Gastrocnemius medialis (tissue), 4 donors: ENCODE data around the gene HOXA6. TPM values are rescaled to one million over a fixed set of nuclear protein-coding genes. Genes with fewer than 3 reads are reported as not detected.

Experiments used
- ATAC-seq, 2 donors: fragments of 150-250 bp; one replicate each; pipeline ENCODE4 v1.9.1; 2016
- DNase-seq, 2 donors: peaks; one replicate each; pipeline ENCODE4 v3.0.0-alpha.2; 2019
- H3K27ac ChIP-seq, 4 donors: fragments of 200-600 bp; sonication (generic); 1 replicate in 1 of 4; 2 replicates in 3 of 4; pipeline ENCODE4 v1.5.1; 2016 to 2018; ENCODE audit warnings: mild to moderate bottlenecking in 2 of 4, moderate library complexity in 1 of 4
- H3K27me3 ChIP-seq, 3 donors: fragments of 200-600 bp; sonication (generic) in 2 of 3; 1 replicate in 1 of 3; 2 replicates in 2 of 3; pipeline versions ENCODE4 v1.5.1 to v1.6.0; 2016 to 2019; ENCODE audit warnings: mild to moderate bottlenecking in 1 of 3, moderate library complexity in 1 of 3
- H3K36me3 ChIP-seq, 2 donors: fragments of 200-600 bp; sonication (generic) in 1 of 2; one replicate each; pipeline ENCODE4 v1.5.1; 2017 to 2018
- H3K4me1 ChIP-seq, 2 donors: fragments of 200-600 bp; sonication (generic) in 1 of 2; one replicate each; pipeline ENCODE4 v1.5.1; 2016 to 2017; ENCODE audit warnings: mild to moderate bottlenecking in 2 of 2
- H3K4me3 ChIP-seq, 4 donors: fragments of 200-600 bp; sonication (generic) in 3 of 4; 1 replicate in 1 of 4; 2 replicates in 3 of 4; pipeline ENCODE4 v1.5.1; 2016 to 2019; ENCODE audit warnings: mild to moderate bottlenecking in 2 of 4
- H3K9me3 ChIP-seq, 3 donors: fragments of 200-600 bp; sonication (generic) in 2 of 3; 1 replicate in 1 of 3; 2 replicates in 2 of 3; pipeline ENCODE4 v1.5.1; 2016 to 2019
- POLR2A ChIP-seq, 2 donors: fragments of 450-650 bp; IDR thresholded peaks; one replicate each; pipeline ENCODE4 v1.6.1; 2017; ENCODE audit warnings: antibody characterized with exemption in 2 of 2, mild to moderate bottlenecking in 2 of 2, moderate library complexity in 2 of 2
- in situ Hi-C, 4 donors: fragments of 200-750 bp; cut with MboI; loops; one replicate each; pipeline versions ENCODE4 v1.15.0 to v1.8.0; 2017; ENCODE audit warnings: low sequenced_read_pairs in 4 of 4
- intact Hi-C: fragments of 100-400 bp; cut with DNase I; formaldehyde crosslinking; loops from one replicate; pipeline ENCODE4 v1.15.1; 2023; ENCODE audit warnings: low total_unique reads
- total RNA-seq, 4 donors: library from RNA; depleted of rRNA; stranded (reverse); fragments of >200 nt; gene quantifications; one replicate each; pipeline versions ENCODE4 v1.1.0 to v1.2.3, GENCODE V29; 2016
- TF ChIP-seq, protein P1 (sequence below), 5 experiments: fragments of 450-650 bp in 3 of 5; fragments of 200-600 bp in 2 of 5; sonication (generic) in 2 of 5; IDR thresholded peaks in 4 of 5; conservative IDR thresholded peaks in 1 of 5; 1 replicate in 4 of 5; 2 replicates in 1 of 5; pipeline ENCODE4 v1.5.1; 2016 to 2019; ENCODE audit warnings: antibody characterized with exemption in 5 of 5, mild to moderate bottlenecking in 3 of 5, moderate library complexity in 3 of 5

Gene HOXA6
- total RNA-seq, 4 donors from 2014 or later: 2.6 to 5.6 (median 4.2) TPM

DNA sequence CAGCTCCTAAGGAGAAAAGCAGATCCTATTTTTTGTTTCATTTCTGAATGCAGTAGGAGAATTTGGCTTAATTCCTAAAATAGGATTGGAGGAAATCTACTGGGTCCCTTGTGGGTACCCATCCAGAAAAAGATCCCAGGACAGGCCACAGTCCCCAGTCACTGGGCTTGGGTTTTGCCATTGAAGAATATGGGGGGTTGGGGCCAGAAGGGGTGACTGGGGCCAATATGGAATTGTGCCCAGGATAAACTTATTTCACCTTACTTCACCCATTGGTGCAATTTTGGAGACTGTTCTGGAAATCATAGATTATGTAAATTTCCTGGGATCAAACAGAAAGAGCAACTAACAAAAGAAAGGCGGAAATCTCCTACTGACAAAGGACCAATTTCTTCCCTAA lies 9.1 kb downstream of the HOXA6 start:
- Histone ChIP-seq H3K4me3 (no peak overlapping the region), H3K9me3 (no peaks in the 10 kb centered on the region), H3K4me1 (peaks cover 39% of the 10 kb centered on the region in 2 donors), H3K27ac (peak overlapping the region in 3 of 4 donors; percentile 25 to 95 (median 32)), H3K36me3 (no peaks in the 10 kb centered on the region), H3K27me3 (no peaks in the 10 kb centered on the region)
- in situ Hi-C loops: no loop called here
- intact Hi-C loops: no loop called here
- TF ChIP-seq, protein P1, sequence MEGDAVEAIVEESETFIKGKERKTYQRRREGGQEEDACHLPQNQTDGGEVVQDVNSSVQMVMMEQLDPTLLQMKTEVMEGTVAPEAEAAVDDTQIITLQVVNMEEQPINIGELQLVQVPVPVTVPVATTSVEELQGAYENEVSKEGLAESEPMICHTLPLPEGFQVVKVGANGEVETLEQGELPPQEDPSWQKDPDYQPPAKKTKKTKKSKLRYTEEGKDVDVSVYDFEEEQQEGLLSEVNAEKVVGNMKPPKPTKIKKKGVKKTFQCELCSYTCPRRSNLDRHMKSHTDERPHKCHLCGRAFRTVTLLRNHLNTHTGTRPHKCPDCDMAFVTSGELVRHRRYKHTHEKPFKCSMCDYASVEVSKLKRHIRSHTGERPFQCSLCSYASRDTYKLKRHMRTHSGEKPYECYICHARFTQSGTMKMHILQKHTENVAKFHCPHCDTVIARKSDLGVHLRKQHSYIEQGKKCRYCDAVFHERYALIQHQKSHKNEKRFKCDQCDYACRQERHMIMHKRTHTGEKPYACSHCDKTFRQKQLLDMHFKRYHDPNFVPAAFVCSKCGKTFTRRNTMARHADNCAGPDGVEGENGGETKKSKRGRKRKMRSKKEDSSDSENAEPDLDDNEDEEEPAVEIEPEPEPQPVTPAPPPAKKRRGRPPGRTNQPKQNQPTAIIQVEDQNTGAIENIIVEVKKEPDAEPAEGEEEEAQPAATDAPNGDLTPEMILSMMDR (IDR thresholded peaks at IDR 0.05 in 4 of 5, conservative IDR thresholded peaks at IDR 0.05 in 1 of 5): no peak
- TF ChIP-seq POLR2A (IDR thresholded peaks at IDR 0.05): no peak
- DNase-seq (no peak), ATAC-seq (no peak)

DNA sequence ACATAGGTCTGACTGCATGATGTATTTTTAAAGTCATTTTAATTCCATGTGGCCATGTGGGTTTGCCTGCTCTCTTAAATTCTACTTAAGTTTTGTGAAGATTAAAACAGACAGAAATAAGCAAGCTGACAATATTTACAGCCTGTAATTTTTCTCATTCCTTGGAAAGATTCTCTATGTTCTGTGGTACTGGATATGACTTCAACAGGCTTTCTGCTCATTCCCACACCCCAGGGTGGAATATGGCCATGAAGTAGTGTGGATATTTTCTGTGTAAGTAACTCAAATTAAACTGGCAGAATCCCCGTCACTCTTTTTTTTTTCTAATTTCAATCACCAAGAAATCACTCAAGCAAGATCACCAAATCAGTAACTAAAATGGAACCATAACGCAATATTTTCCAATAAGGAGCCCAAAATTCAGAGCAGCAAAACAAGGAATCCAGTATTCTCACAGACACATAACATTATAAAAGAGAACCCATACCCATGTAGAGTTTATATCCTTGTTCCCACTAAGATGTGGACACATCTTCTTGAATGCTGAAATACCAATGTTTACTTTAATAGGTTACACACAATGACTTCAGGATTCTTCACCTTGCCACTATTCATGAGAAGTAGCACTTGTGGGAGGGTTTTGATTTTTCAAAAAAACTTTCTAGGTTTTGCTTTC lies 9.8 kb downstream of the HOXA6 start:
- Histone ChIP-seq H3K9me3 (no peaks in the 10 kb centered on the region), H3K4me3 (no peak overlapping the region), H3K27ac (peak overlapping the region; percentile 9 to 95 (median 42)), H3K4me1 (peaks cover 41% of the 10 kb centered on the region in 2 donors), H3K36me3 (no peaks in the 10 kb centered on the region), H3K27me3 (no peaks in the 10 kb centered on the region)
- DNase-seq (no peak), ATAC-seq (no peak)
- in situ Hi-C loops: no loop called here
- TF ChIP-seq, protein P1 (IDR thresholded peaks at IDR 0.05 in 4 of 5, conservative IDR thresholded peaks at IDR 0.05 in 1 of 5): no peak
- TF ChIP-seq POLR2A (IDR thresholded peaks at IDR 0.05): no peak
- intact Hi-C loops: no loop called here

DNA sequence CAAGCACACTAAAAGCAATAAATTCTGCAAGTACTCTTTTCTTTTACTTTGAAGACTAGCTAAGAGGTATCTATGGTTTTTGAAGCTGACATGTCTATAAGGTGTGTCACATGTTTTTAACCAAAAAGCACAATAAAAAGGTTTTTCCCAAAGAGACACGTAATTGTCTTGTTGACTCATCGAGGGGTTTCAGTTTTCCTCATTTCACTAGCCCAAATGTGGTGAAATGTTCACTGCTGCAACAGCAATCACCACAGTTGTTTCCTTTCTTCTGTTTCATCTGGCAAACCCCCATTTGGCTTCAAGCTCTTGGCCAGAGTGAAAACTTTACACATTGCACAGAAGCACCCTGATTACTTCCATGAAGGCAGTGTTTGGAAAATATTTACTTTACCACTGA lies 13.2 kb downstream of the HOXA6 start:
- DNase-seq (peak in 1 of 2 donors; percentile 78), ATAC-seq (peak; percentile 51 to 75)
- Histone ChIP-seq H3K27me3 (no peaks in the 10 kb centered on the region), H3K36me3 (no peaks in the 10 kb centered on the region), H3K27ac (peak overlapping the region; percentile 70 to 95 (median 78)), H3K4me3 (peak overlapping the region in 1 of 4 donors; percentile 3), H3K4me1 (peaks cover 45 to 51% of the 10 kb centered on the region in 2 donors), H3K9me3 (no peaks in the 10 kb centered on the region)
- no peak for TF ChIP-seq POLR2A (IDR thresholded peaks at IDR 0.05)
- TF ChIP-seq, protein P1 (IDR thresholded peaks at IDR 0.05 in 4 of 5, conservative IDR thresholded peaks at IDR 0.05 in 1 of 5): no peak
- in situ Hi-C loops: no loop called here
- intact Hi-C loops: loop anchor here (2.0 to 5.0 kb wide), 2 partner anchors 33 to 280 kb away; partner anchors contain the start of gene HOXA9

DNA sequence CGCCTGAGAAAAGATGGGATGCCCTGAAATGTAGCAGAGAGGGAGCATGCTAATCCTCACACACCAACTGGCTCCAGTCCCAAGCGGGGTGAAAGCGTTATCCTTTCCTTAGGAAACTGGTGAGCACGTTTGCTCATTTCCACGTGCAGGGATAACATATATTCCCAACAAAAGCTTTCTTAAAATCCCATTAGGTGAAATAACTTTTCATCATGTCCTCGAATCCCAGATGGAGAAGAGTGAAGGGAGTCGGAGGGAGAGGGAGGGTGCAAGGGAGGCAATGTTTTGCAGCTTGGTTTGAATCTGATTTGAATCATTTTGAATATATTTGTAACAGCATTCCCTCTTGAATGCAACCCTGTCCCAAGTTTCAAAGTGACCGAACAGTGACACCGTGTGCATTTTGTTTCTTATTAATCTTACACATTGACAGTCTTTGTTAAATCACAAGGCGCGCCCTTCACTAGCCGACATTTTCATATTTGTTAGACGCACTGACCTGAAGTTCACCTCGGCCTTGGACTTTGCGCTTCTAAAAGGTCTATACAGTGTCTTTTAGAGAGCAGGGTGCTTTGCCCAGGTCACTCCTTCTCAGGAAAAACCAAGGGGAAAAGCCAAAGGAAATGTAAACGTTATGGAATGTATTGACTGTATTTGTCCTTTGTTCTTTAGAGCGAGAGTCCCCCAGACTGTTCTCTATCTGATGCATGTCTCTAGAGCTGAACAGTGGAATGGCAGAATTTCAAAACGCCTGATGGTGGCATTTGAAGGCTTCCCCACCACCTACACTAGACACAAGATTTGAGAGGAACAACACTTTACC lies 14.0 kb downstream of the HOXA6 start:
- Histone ChIP-seq H3K4me3 (peak overlapping the region in 1 of 4 donors; percentile 3), H3K27ac (peak overlapping the region; percentile 70 to 95 (median 78)), H3K36me3 (no peaks in the 10 kb centered on the region), H3K9me3 (no peaks in the 10 kb centered on the region), H3K27me3 (no peaks in the 10 kb centered on the region), H3K4me1 (peaks cover 52 to 58% of the 10 kb centered on the region in 2 donors)
- in situ Hi-C loops (no loop called here), intact Hi-C loops (loop anchor here (2.0 to 5.0 kb wide), 2 partner anchors 34 to 279 kb away; partner anchors contain the start of gene HOXA9)
- no peak for DNase-seq
- ATAC-seq: no peak
- TF ChIP-seq POLR2A (IDR thresholded peaks at IDR 0.05): no peak
- TF ChIP-seq, protein P1 (IDR thresholded peaks at IDR 0.05 in 4 of 5, conservative IDR thresholded peaks at IDR 0.05 in 1 of 5): no peak
